ENCODE results near the gene KIF1A. TPM values are rescaled to one million over a fixed set of nuclear protein-coding genes. Genes with fewer than 3 reads are reported as not detected.

The KIF1A gene
- total and polyA plus RNA-seq, 2 of the 13 experiments (the other 11 are each of a cell fraction or from before 2014, with no cell fraction given) = 0.01 TPM; not detected in 1

- no peaks in the 10 kb centered on the region for H3K4me1 ChIP-seq (ENCODE audit: insufficient read depth, low read length)
- no peak for FAIRE-seq
- POLR2A ChIA-PET = no interaction called here
- H3K36me3 ChIP-seq (replicated peaks in 1 of 2; ENCODE audit: control insufficient read depth in 1 of 2, insufficient read depth in 2 of 2, low read length in 2 of 2) = no peaks in the 10 kb centered on the region
- H3K4me3 ChIP-seq (replicated peaks in 1 of 3; ENCODE audit: insufficient read depth in 1 of 3, low read depth in 2 of 3, low read length in 3 of 3) = no peak overlapping the region
- no peak for ATAC-seq
- TF ChIP-seq ZNF569 (CRISPR knock-in tag; IDR thresholded peaks at IDR 0.05; ENCODE audit: borderline replicate concordance) (no peak), ZMAT5 (CRISPR knock-in tag; IDR thresholded peaks at IDR 0.05; ENCODE audit: borderline replicate concordance, low read depth) (no peak), EHMT2 (IDR thresholded peaks at IDR 0.05; ENCODE audit: borderline replicate concordance, low read depth, low read length) (no peak), ELK4 (CRISPR knock-in tag; IDR thresholded peaks at IDR 0.05; ENCODE audit: borderline replicate concordance) (no peak), HMG20A (CRISPR knock-in tag; IDR thresholded peaks at IDR 0.05; ENCODE audit: borderline replicate concordance) (no peak), ZSCAN22 (CRISPR knock-in tag; IDR thresholded peaks at IDR 0.05) (no peak), DMTF1 (CRISPR knock-in tag; IDR thresholded peaks at IDR 0.05) (no peak), CBX5 (CRISPR knock-in tag; IDR thresholded peaks at IDR 0.05; ENCODE audit: borderline replicate concordance) (no peak)
- WGBS (ENCODE audit: low lambda C conversion rate) = 43% methylated on average over 16 of the region's 17 CpGs
- peaks cover 38 to 94% of the 10 kb centered on the region in 2 experiments for H3K27me3 ChIP-seq (ENCODE audit: control insufficient read depth in 1 of 2, insufficient read depth in 2 of 2, low read length in 2 of 2)
- H4K20me1 ChIP-seq (ENCODE audit: insufficient read depth, low read length) = peaks cover 4% of the 10 kb centered on the region; the same call in 1 of the 2 replicates
- CTCF ChIA-PET (ENCODE audit: low intra/inter-chr PET ratio, low total read pairs) = no interaction called here
- H3K27ac ChIP-seq (ENCODE audit: extremely low read length, insufficient read depth, low read length) = no peak overlapping the region
- H2AFZ ChIP-seq (ENCODE audit: low read length) = no peak overlapping the region
- H3K9ac ChIP-seq (ENCODE audit: insufficient read depth, low read depth, low read length) = no peak overlapping the region
- H3K4me2 ChIP-seq (ENCODE audit: low read depth, low read length) = no peak overlapping the region
- H3K9me3 ChIP-seq (ENCODE audit: low read length) = no peaks in the 10 kb centered on the region
- no TSS peak for BruUV-seq (replicated peaks)
- no peaks in the 10 kb centered on the region for H3K79me2 ChIP-seq (ENCODE audit: insufficient read depth, low read length)
- in situ Hi-C loops (cut with HindIII; ENCODE audit: extremely low pct_ligation_motif_present, low pct_unique_long_range_greater_than_20kb) (no loop called here), intact Hi-C loops (cut with micrococcal nuclease; ENCODE audit: unreplicated experiment) (no loop called here)
- no peak for DNase-seq (ENCODE audit: low spot score)
Observed at GRCh38 chr2:240734756-240735155, 85.3 kb downstream of the KIF1A start.
